Glomerular visceral epithelial cell (primary cell): ENCODE measurements around the gene WDR20.

Experiments
- DNase-seq: peaks from one replicate; pipeline ENCODE4 v3.0.0-alpha.2; 2016; ENCODE audit errors: extremely low spot score

The WDR20 gene

DNA sequence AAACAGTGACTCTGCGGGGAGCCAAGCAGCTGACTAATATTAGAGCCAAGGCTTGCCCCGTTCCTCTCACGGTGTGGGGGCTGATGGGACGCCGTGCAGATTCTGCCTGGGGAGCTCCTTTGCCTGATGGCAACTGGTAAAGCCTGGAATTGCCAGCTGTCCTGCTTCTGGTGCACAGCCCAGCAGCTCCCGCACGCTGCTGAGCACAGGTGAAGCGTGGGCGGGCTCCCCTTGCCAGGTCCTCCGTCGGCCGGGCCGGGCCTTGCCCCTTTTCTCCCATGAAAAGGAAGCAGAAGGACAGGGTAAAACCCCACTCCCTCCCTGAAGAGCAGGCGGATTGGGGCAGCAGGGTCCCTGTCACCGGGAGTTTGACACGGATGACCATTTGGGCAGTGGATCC is 79.0 kb downstream of the WDR20 start:
- no peak for DNase-seq

GRCh38 chr14:102219316-102219715 is 79.6 kb downstream of the WDR20 start:
- no peak for DNase-seq

GRCh38 chr14:102220031-102220430 is 80.3 kb downstream of the WDR20 start:
- DNase-seq = no peak

DNA sequence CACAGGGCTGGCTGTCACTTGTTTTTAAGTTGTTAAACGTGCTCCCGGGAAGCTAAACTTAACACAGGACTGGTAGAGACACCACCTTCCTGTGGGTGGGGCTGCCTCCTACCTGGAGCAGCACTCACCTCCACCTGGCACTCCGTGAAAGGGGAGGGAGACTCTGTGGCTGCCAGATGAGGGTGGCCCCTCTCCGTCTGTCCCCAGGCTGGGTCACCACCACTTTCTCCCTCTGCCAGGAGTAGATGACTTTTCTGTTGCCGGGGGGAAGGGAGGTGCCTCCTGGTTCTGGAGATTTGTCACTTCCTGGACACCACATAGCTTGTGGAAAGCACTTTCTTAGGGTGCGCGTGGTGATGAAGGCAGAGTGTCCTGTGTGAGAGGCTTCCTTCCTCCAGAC is 81.3 kb downstream of the WDR20 start:
- no peak for DNase-seq

GRCh38 chr14:102222009-102222575 is 82.4 kb downstream of the WDR20 start:
- DNase-seq = no peak

GRCh38 chr14:102222751-102223150 is 83.1 kb downstream of the WDR20 start:
- DNase-seq = no peak

GRCh38 chr14:102223682-102224081 is 84.0 kb downstream of the WDR20 start:
- no peak for DNase-seq

GRCh38 chr14:102225386-102225785 is 85.7 kb downstream of the WDR20 start:
- DNase-seq = peak; percentile 76

DNA sequence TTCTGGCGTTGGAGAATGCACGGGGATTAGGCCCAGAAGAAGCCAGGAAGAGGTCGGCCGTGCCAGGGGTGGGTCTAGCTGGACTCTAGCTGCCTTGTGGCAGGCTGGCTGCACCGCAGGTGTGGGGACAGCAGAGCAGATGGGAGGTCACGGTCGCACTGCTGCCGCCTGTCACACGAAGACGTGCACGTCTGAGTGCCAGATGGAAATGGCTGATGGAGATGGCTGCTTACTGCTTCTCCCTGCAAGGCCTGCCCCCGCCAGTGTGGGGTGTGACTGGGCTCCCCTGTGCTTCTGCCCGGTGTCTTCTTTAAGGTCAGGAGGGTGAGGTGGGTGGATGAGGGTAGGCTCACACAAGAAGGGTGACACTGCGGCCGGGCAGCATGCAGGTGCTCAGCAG is 86.2 kb downstream of the WDR20 start:
- no peak for DNase-seq

- no peak for DNase-seq
These were observed 86.8 kb downstream of the WDR20 start for GRCh38 chr14:102226356-102227125.

GRCh38 chr14:102227184-102227964 is 87.7 kb downstream of the WDR20 start:
- DNase-seq = no peak

DNA sequence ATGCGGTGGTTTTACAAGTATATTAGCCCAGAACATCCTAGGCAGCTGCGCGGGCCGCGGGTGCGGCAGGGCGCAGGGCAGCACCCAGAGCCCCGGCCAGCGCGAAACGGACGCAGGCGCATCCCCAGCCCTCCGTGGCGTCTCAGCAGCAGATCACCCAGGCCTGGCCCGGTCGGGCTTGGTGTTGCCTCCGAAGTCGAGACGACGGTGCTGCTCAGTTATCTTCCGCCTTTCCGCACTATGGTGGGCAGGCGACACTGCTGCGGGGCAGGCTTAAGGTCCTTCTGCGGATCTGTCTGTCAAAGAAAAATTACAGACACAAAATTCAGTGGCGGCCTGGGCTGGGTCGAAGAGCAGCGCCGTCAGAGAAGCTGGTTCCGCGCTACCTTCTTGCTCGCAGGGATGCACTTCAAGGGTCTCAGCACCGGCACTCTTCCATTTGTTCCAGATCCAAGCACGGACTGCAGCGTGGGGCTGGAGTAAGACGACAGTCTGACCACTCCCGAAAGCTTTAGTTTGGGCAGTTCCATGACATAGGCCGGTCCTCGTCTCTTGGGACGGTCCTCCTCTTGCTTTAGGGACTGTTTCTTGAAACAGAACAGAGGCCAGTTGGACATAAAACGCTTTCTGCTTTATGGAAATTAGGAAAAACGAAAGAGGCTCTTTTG is 89.5 kb downstream of the WDR20 start:
- DNase-seq = no peak

DNA sequence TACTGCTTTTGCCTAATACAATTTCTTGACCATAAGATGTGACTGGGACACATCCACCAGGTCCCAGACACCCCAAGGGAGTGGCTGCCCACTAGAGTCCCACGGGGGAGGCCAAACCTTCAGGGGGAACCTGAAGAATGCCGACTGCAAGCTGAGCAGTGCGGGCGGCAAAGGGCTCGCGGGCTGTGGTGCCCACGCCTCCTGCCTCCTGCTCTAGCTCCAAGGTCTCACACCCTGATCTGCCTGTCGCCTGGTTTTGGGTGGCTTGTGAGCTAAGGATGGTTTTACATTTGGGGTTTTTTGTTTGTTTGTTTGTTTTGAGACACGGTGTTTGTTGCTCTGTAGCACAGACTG is 90.0 kb downstream of the WDR20 start:
- no peak for DNase-seq

GRCh38 chr14:102230481-102231210 is 90.9 kb downstream of the WDR20 start:
- DNase-seq = no peak

- no peak for DNase-seq
These were observed 92.0 kb downstream of the WDR20 start for GRCh38 chr14:102231476-102232347.

GRCh38 chr14:102232348-102232625 is 92.6 kb downstream of the WDR20 start:
- DNase-seq = no peak

DNA sequence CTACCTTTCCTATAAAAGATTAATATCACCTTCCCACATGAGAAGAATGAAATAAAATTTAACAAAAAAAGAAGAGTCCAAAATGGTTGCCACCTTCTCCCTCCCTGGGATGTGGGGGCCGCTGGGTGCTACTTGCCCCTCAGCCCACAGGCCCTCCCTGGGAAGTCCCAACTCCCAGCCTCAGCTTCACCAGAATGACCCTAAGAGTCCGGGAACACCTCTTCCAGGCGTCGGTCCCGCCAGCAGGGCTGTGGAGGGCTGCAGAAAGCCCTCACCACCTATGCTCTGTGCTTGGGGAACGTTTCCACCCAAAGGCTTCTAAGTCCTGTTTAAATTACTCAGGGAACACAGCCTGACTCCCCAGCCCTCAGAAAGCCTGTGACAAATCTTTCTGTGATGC is 93.4 kb downstream of the WDR20 start:
- DNase-seq = no peak

- DNase-seq = no peak
These were observed 94.9 kb downstream of the WDR20 start for GRCh38 chr14:102234331-102235264.

DNA sequence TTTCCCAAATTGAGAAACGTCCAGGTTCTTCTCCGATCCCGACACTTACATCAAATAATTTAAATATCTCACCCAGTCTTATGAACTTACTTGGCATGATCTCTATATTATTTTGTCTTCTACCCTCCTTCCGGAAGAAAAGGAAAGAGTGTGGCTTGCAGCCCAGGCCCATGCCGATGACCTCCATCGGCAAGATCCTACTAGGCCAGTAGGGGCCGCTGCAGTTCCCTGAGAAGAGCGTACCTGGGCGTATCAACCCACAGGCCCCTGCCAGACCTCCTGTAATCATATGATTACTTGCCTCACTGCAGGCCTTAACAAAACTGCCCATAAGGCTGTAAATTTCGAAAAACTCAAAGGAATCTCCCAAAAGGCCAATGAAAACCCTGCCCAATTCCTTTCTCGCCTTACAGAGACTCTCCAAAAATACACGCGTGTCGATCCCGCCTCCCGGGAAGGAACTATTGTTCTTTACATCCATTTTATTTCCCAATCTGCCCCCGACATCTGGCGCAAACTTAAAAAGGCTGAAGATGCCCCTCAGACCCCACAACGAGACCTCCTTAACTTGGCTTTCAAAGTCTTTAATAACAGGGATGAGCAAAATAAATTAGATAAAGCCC is 95.7 kb downstream of the WDR20 start:
- peak; percentile 84 for DNase-seq
